Tibial nerve (tissue), 4 donors: ENCODE measurements around the gene UQCR10.

Experiments
- EP300 ChIP-seq, 2 donors: sonication (generic); formaldehyde crosslinking; IDR thresholded peaks; one replicate each; pipeline ENCODE4 v1.6.1; 2017; ENCODE audit warnings: antibody characterized with exemption in 2 of 2, mild to moderate bottlenecking in 1 of 2
- POLR2A ChIP-seq, 2 donors: fragments of 450-650 bp; IDR thresholded peaks; one replicate each; pipeline ENCODE4 v1.6.1; 2017; ENCODE audit warnings: antibody characterized with exemption in 2 of 2, mild to moderate bottlenecking in 2 of 2, moderate library complexity in 2 of 2
- TF ChIP-seq, protein P1 (sequence below), 5 experiments: fragments of 200-600 bp in 3 of 5; fragments of 450-650 bp in 2 of 5; sonication (generic) in 3 of 5; IDR thresholded peaks; one replicate each; pipeline ENCODE4 v1.5.1; 2016 to 2019; ENCODE audit warnings: antibody characterized with exemption in 5 of 5, mild to moderate bottlenecking in 3 of 5, moderate library complexity in 2 of 5

DNA sequence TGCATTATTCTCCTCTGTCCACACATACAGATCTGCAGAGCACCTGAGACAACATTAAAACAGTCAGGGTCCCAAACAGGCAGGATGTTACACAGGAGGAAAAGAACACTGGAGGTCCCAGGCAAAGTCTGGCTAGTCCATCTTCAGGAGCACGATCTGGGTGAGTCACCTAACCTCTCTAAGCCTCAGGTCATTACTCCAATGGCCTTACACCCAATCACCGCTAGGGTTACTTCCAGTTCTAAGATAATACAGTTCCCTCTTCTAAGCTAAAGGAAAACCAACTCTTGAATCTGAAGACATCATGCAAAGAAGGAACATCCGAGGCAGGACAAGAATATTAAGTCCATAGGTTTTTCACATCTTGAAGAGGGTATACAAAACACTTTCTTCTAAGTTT, 46.4 kb downstream of the UQCR10 start:
- TF ChIP-seq, protein P1, sequence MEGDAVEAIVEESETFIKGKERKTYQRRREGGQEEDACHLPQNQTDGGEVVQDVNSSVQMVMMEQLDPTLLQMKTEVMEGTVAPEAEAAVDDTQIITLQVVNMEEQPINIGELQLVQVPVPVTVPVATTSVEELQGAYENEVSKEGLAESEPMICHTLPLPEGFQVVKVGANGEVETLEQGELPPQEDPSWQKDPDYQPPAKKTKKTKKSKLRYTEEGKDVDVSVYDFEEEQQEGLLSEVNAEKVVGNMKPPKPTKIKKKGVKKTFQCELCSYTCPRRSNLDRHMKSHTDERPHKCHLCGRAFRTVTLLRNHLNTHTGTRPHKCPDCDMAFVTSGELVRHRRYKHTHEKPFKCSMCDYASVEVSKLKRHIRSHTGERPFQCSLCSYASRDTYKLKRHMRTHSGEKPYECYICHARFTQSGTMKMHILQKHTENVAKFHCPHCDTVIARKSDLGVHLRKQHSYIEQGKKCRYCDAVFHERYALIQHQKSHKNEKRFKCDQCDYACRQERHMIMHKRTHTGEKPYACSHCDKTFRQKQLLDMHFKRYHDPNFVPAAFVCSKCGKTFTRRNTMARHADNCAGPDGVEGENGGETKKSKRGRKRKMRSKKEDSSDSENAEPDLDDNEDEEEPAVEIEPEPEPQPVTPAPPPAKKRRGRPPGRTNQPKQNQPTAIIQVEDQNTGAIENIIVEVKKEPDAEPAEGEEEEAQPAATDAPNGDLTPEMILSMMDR (IDR thresholded peaks at IDR 0.05): no peak
- TF ChIP-seq POLR2A (IDR thresholded peaks at IDR 0.05): no peak
- TF ChIP-seq EP300 (IDR thresholded peaks at IDR 0.05): no peak
